ENCODE results near the gene CLPTM1.

Gene CLPTM1

GRCh38 chr19:44949550-44949949, 5.6 kb upstream of the CLPTM1 start:
- H3K4me3 ChIP-seq (ENCODE audit: low read depth, low read length), result no peak overlapping the region
- TF ChIP-seq CTCF (IDR thresholded peaks at IDR 0.05; ENCODE audit: low read depth, low read length), result no peak
- H3K9me3 ChIP-seq (ENCODE audit: severe bottlenecking), result no peaks in the 10 kb centered on the region
- H3K27me3 ChIP-seq (ENCODE audit: insufficient read depth, low read depth, severe bottlenecking), result no peaks in the 10 kb centered on the region
- no peaks in the 10 kb centered on the region; the same call in 1 of the 2 replicates for H3K36me3 ChIP-seq
- no peak overlapping the region for H3K27ac ChIP-seq
- DNase-seq, result no peak

- no peak overlapping the region for H3K27ac ChIP-seq
- peak; percentile 69 for DNase-seq
- TF ChIP-seq CTCF (IDR thresholded peaks at IDR 0.05; ENCODE audit: low read depth, low read length), result peak; percentile 33; the same call in 1 of the 2 replicates
These were observed 3.7 kb upstream of the CLPTM1 start for GRCh38 chr19:44951179-44952159.

GRCh38 chr19:44954278-44954648, 917 bp upstream of the CLPTM1 start:
- Histone ChIP-seq H3K36me3 (peaks cover 11% of the 10 kb centered on the region), H3K4me3 (ENCODE audit: low read depth, low read length) (peak overlapping the region; percentile 94), H3K27ac (peak overlapping the region; percentile 91), H3K27me3 (ENCODE audit: insufficient read depth, low read depth, severe bottlenecking) (no peaks in the 10 kb centered on the region), H3K9me3 (ENCODE audit: severe bottlenecking) (no peaks in the 10 kb centered on the region)
- no peak for DNase-seq
- TF ChIP-seq CTCF (IDR thresholded peaks at IDR 0.05; ENCODE audit: low read depth, low read length), result no peak

More at GRCh38 chr19:44951179-44952159, 3.7 kb upstream of the CLPTM1 start:
- no peaks in the 10 kb centered on the region; the same call in 1 of the 2 replicates for H3K36me3 ChIP-seq
- H3K27me3 ChIP-seq (ENCODE audit: insufficient read depth, low read depth, severe bottlenecking), result no peaks in the 10 kb centered on the region
- no peaks in the 10 kb centered on the region for H3K9me3 ChIP-seq (ENCODE audit: severe bottlenecking)
- no peak overlapping the region for H3K4me3 ChIP-seq (ENCODE audit: low read depth, low read length)

GRCh38 chr19:44955505-44956439, 592 bp downstream of the CLPTM1 start:
- Histone ChIP-seq H3K27me3 (ENCODE audit: insufficient read depth, low read depth, severe bottlenecking) (no peaks in the 10 kb centered on the region), H3K36me3 (peaks cover 18% of the 10 kb centered on the region), H3K9me3 (ENCODE audit: severe bottlenecking) (no peaks in the 10 kb centered on the region), H3K4me3 (ENCODE audit: low read depth, low read length) (peak overlapping the region; percentile 94), H3K27ac (peak overlapping the region; percentile 91)
- TF ChIP-seq CTCF (IDR thresholded peaks at IDR 0.05; ENCODE audit: low read depth, low read length), result no peak
- no peak for DNase-seq

- peaks cover 30% of the 10 kb centered on the region for H3K36me3 ChIP-seq
These were observed 2.3 kb downstream of the CLPTM1 start for GRCh38 chr19:44957526-44957925.

More at GRCh38 chr19:44957526-44957925, 2.3 kb downstream of the CLPTM1 start:
- no peak for TF ChIP-seq CTCF (IDR thresholded peaks at IDR 0.05; ENCODE audit: low read depth, low read length)
- Histone ChIP-seq H3K4me3 (ENCODE audit: low read depth, low read length) (no peak overlapping the region), H3K27me3 (ENCODE audit: insufficient read depth, low read depth, severe bottlenecking) (no peaks in the 10 kb centered on the region), H3K9me3 (ENCODE audit: severe bottlenecking) (no peaks in the 10 kb centered on the region), H3K27ac (no peak overlapping the region)
- no peak for DNase-seq

Measured in WERI-Rb-1 (cell line).